Suppressor macrophage treated with lipopolysaccharide for 4 hours (primary cell): ENCODE measurements around the gene LPO.

Experiments used
- DNase-seq: peaks from one replicate; pipeline ENCODE4 v3.0.0-alpha.2; 2020

LPO gene

GRCh38 chr17:58264407-58265103 lies 26.2 kb downstream of the LPO start:
- DNase-seq: no peak

- DNase-seq: no peak
These were observed 26.9 kb downstream of the LPO start for GRCh38 chr17:58265271-58265670.

GRCh38 chr17:58265902-58266875 lies 27.8 kb downstream of the LPO start:
- DNase-seq: no peak

- no peak for DNase-seq
These were observed 29.3 kb downstream of the LPO start for GRCh38 chr17:58267347-58268324.

- no peak for DNase-seq
These were observed 29.9 kb downstream of the LPO start for GRCh38 chr17:58268326-58268725.

GRCh38 chr17:58268774-58269556 lies 30.6 kb downstream of the LPO start:
- no peak for DNase-seq

- DNase-seq: no peak
These were observed 31.3 kb downstream of the LPO start for GRCh38 chr17:58269557-58270291.

GRCh38 chr17:58270476-58271215 lies 32.3 kb downstream of the LPO start:
- DNase-seq: no peak

GRCh38 chr17:58271216-58271931 lies 33.0 kb downstream of the LPO start:
- DNase-seq: no peak

- DNase-seq: no peak
These were observed 34.2 kb downstream of the LPO start for GRCh38 chr17:58272367-58273280.

GRCh38 chr17:58273453-58274104 lies 35.2 kb downstream of the LPO start:
- DNase-seq: no peak

GRCh38 chr17:58275417-58275816 lies 37.0 kb downstream of the LPO start:
- no peak for DNase-seq

- no peak for DNase-seq
These were observed 38.0 kb downstream of the LPO start for GRCh38 chr17:58276423-58276822.

- DNase-seq: peak; percentile 58
These were observed 38.9 kb downstream of the LPO start for GRCh38 chr17:58277107-58277801.

- DNase-seq: no peak
These were observed 39.6 kb downstream of the LPO start for GRCh38 chr17:58277802-58278595.

GRCh38 chr17:58278661-58279015 lies 40.3 kb downstream of the LPO start:
- peak; percentile 41 for DNase-seq
